CMK (cell line): Measurements from ENCODE around the gene ATP5MC2.
"Not testable (repeated sequence)": the region's sequence is repeated elsewhere in the genome, so short reads cannot be mapped to it uniquely, and the experiment has no call there.

Experiments used
- DNase-seq: peaks from one replicate; pipeline ENCODE4 v3.0.0-alpha.2; 2010; ENCODE audit warnings: low read depth

The ATP5MC2 gene

DNA sequence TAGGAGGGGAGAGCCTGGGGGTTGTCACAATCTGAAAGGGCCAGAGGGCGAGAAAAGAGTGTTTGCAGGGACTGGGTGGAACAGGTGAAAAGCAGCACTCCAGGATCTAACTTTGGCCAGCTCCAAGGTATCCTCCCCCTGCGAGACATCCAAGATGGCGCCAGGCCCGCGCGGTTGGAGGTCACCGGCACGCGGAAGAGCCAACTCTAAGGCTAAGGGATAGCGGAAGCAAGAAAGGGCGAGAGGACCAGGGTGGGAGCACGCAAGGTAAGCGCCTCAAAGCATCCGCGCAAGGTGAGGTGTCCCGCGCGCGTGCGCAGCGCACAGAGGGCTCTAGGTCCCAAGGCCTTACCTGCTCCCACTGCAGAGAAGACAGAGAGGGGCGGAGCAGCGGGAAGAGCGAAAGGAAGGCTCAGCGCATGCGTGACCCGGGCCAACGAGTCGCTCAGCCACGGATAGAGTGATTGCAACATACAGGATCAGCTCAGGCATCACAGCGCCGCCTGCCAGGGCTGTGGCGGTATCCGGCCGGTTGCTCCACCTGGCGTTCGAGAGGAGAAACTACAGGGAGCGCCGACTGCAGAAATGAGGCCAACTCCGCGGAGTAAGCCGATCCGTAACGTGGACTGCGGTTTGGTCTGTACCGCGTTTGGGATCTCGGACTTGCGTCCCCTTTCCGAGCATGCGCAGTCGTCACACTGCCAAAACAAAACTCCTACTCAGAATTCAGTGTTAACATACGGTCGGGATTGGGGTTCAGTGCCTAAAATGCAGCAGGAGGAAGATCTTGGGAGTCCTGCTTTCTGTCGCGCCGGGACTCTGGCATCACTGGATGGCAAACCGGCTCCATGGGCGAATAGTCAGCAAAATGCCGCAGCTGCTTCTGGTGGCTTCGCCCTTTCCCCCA, at the start of gene ATP5MC2:
TSS of gene ATP5MC2 (minus strand) at position 383 of the 907 bp plus-strand sequence. CDS start 3,469 bp downstream, outside the sequence.
- DNase-seq, result peak; percentile 99

- DNase-seq, result no peak
These were observed 46.7 kb upstream of the ATP5MC2 start for GRCh38 chr12:53722450-53723041.

- no peak for DNase-seq
These were observed 45.1 kb upstream of the ATP5MC2 start for GRCh38 chr12:53720946-53721345.

- DNase-seq, result no peak
These were observed 43.8 kb upstream of the ATP5MC2 start for GRCh38 chr12:53719649-53720048.

DNA sequence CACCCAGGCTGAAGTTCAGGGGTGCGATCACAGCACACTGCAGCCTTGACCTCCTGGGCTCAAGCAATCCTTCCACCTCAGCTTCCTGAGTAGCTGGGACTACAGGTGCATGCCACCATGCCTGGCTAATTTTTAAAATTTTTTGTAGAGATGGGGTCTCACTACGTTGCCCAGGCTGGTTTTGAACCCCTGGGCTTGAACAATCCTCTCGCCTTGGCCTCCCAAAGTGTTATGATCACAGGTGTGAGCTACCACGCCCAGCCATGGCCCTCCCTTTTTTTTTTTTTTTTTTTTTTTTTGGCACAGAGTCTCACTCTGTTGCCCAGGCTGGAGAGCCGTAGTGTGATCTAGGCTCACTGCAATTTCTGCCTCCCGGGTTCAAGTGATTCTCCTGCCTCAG, 42.7 kb upstream of the ATP5MC2 start:
- DNase-seq, result not testable (repeated sequence)

DNA sequence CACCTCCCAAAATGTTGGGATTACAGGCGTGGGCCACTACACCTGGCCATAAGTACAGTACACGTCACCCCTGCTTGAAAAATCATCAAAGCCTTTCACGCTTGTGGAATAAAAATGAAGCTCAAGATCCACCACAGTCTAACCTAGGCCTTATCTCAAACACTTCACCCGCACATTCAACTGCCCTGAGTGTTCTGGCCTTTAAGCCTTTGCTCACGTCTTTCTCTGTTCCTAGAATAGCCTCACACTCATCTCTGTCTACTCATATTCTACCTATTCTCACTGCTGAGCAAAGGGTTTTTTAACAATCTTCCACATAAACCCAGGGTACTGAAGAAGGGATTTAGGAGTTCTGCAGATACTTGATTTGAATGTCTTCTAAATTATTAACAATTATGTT, 41.4 kb upstream of the ATP5MC2 start:
- no peak for DNase-seq

GRCh38 chr12:53714004-53714403, 38.1 kb upstream of the ATP5MC2 start:
- no peak for DNase-seq

- DNase-seq, result no peak
These were observed 37.6 kb upstream of the ATP5MC2 start for GRCh38 chr12:53713516-53713915.

- DNase-seq, result no peak
These were observed 36.3 kb upstream of the ATP5MC2 start for GRCh38 chr12:53712059-53712643.

GRCh38 chr12:53710091-53710490, 34.2 kb upstream of the ATP5MC2 start:
- DNase-seq, result no peak

DNA sequence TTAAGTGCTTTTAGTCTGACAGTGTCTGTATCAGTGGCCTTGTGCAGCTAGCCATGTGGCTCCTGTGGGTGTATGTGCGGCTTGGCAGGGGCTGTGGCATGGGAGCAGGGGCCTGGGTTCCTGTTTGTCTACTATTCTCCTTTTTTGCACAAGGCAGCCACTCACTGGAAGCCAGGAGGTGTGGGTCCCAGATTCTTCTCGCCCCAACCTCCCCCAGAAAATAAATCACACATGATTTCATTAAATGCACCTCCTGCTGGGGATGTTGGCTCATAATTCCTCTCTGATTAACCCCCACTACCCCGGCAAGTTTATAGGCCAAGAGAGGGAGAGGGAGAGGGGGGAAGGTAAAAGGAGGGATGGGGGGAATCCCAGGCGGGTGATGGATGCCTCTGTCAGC, 33.8 kb upstream of the ATP5MC2 start:
- no peak for DNase-seq

- no peak for DNase-seq
These were observed 30.2 kb upstream of the ATP5MC2 start for GRCh38 chr12:53706080-53706479.

- DNase-seq, result no peak
These were observed 27.9 kb upstream of the ATP5MC2 start for GRCh38 chr12:53703756-53704155.

DNA sequence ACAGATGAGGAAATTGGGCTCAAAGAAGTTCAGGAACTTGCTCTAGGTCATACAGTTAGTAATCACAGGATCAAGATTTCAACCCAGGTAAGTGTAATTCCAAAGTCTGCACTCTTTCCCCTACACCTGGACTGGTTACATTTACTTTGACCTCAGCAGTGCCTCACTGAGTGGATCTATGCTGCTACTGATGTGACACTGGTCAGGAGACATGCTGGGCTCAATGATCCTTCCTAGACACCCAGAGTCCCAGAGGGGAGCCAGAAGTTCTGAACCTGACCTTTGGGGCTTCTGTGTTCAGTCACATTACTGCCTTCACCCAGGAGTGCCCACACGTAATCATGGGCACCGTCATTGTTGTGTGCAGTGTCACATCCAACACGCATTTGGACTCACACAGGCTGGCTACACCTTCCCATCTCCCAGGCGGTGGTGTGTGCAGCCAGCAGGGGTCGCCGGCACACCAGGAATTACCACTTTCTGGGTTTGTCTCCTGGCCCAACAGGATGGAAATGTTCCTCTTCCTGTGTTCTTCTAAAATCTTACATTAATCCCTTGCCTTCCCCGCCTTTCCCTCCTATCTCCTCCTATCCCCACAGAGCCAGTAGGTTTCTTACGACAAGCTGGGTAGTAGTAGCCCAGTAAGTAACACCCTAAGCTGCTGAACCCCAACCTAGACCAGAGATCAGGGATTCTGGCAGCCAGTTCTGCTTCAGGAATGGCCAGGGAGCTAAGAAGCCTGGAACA, 25.8 kb upstream of the ATP5MC2 start:
- DNase-seq, result no peak

DNA sequence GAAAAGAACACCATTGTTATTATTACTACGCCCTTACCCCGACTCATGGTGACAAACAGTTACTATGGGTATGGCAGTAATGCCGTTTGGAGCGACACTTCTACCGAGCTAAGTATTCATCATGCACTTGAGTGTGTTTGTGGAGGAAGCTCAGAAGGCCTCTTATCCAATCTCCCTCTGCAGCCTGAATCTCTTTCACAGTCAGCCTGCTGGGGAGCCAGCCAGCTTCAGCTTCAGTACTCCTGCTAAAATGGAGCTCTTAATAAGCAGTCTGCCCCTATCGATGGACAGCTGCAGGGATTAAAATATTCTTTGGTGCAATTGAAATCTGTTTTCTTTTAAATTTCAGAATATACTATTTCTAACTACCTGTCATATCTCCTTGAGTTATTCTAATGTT, 24.7 kb upstream of the ATP5MC2 start:
- no peak for DNase-seq

DNA sequence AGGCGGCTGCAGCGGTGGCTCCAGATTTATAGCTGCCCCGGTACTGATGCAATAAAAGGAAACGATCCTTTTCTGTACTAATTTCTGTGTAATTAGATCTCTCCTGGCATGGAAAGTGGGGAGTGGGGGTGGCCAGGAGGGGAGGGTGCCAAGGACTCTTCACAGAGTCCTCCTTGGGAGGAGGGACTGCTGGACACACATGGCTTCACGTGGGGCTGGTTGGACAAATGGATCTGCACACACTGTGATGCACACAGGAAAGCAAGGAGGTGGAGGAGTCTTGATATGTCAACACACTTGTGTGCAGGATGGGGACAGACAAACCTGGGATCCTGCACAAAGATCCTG, 23.8 kb upstream of the ATP5MC2 start:
- DNase-seq, result no peak

- DNase-seq, result no peak
These were observed 23.2 kb upstream of the ATP5MC2 start for GRCh38 chr12:53698948-53699677.

DNA sequence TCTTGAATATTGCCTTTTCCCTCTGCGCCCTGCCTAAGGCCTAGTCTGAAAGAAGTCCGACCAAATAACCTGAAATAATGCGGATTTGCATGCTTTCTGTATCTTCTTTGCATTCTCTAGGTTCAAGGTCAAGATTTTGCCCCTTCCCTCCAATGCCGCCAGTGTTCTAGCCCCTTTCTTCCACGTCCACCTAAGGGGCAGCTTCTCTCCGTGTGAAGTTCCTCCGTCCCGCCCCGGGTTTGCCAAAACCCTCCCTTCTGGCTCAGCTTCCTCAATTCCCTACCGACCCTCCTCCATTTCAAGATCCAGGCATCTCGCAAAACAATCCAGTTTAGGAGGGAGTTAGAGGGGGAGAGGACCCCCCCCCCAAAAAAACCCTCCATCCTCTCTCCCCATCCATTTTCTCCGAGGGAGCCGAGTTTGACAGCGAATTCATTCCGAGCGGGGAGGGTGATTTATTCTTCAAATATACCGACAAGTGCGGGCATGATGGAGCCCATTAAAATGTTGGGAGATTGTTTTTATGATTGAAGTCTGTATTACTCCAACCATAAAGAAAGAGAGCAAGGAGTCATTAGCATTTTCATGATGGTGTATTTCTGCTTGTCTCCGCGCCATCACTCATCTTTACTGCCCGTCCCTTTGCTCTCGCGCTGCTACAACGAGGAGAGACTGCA, 20.9 kb upstream of the ATP5MC2 start:
- no peak for DNase-seq

- no peak for DNase-seq
These were observed 20.4 kb upstream of the ATP5MC2 start for GRCh38 chr12:53696285-53696654.

- no peak for DNase-seq
These were observed 19.6 kb upstream of the ATP5MC2 start for GRCh38 chr12:53695152-53696145.
